Ovary (tissue), 9 donors: ENCODE measurements around the gene DDAH2. TPM values are rescaled to one million over a fixed set of nuclear protein-coding genes. Genes with fewer than 3 reads are reported as not detected.

Experiments used
- DNase-seq, 5 donors: peaks; one replicate each; pipeline ENCODE4 v3.0.0-alpha.2; 2019 to 2020
- H3K27ac ChIP-seq, 2 donors: fragments of 200-600 bp; one replicate each; pipeline versions ENCODE4 v1.5.1 to v1.8.0; 2019 to 2022
- H3K27me3 ChIP-seq: fragments of 200-600 bp; one replicate; pipeline ENCODE4 v1.8.0; 2022
- H3K36me3 ChIP-seq: fragments of 200-600 bp; sonication (generic); one replicate; pipeline ENCODE4 v1.5.1; 2019
- H3K4me1 ChIP-seq: one replicate; pipeline ENCODE4 v1.8.1; 2013; ENCODE audit warnings: mild to moderate bottlenecking, moderate library complexity; ENCODE audit not compliant: insufficient read depth
- H3K4me3 ChIP-seq: fragments of 200-600 bp; sonication (generic); one replicate; pipeline ENCODE4 v1.5.1; 2017
- H3K9me3 ChIP-seq, 2 donors: fragments of 200-600 bp in 1 of 2; sonication (generic) in 1 of 2; one replicate each; pipeline versions ENCODE4 v1.5.1 to v1.8.1; 2013 to 2019; ENCODE audit warnings: mild to moderate bottlenecking in 1 of 2, moderate library complexity in 1 of 2
- EP300 ChIP-seq: sonication (generic); formaldehyde crosslinking; IDR thresholded peaks from one replicate; pipeline ENCODE4 v1.6.1; 2017; ENCODE audit warnings: antibody characterized with exemption
- POLR2A ChIP-seq: fragments of 450-650 bp; IDR thresholded peaks from one replicate; pipeline ENCODE4 v1.6.1; 2017; ENCODE audit warnings: antibody characterized with exemption, mild to moderate bottlenecking, moderate library complexity
- WGBS, 3 donors: extraction: QIAGEN DNeasy Blood & Tissue Kit in 1 of 3; methylation state at CpG; one replicate each; pipeline versions ENCODE4 v1.1.5 to v1.1.7; 2013 to 2017; 5-methylcytosine and 5-hydroxymethylcytosine counted together
- intact Hi-C, 4 donors: fragments of 100-400 bp; cut with DNase I; formaldehyde crosslinking; loops; one replicate each; pipeline versions ENCODE4 v1.11.0 to v1.15.1; 2022 to 2023
- polyA plus RNA-seq, 2 donors: library from polyadenylated mRNA; stranded (reverse); fragments of 200-250 nt in 1 of 2; fragments of 350-450 nt in 1 of 2; fragmentation: Illumina TruSeq in 1 of 2; extraction: RNeasy Lipid Tissue Mini Kit (QIAGEN cat#74804) in 1 of 2; gene quantifications; one replicate each; pipeline ENCODE4 v1.2.3, GENCODE V29; 2013 to 2014
- total RNA-seq, 7 donors: library from RNA; depleted of rRNA in 2 of 7; stranded (reverse); fragments of >200 nt in 2 of 7; fragmentation: NEBNext Ultra II Directional in 3 of 7; extraction: Animal tissue kit (Norgen Biotek cat#: 25700) in 3 of 7; gene quantifications; one replicate each; pipeline versions ENCODE4 v1.1.0 to v1.2.4, GENCODE V29; 2016 to 2023
- TF ChIP-seq, protein P1 (sequence below), 3 donors: fragments of 450-650 bp in 2 of 3; fragments of 200-600 bp in 1 of 3; IDR thresholded peaks; one replicate each; pipeline versions ENCODE4 v1.5.1 to v1.8.0; 2016 to 2022; ENCODE audit warnings: antibody characterized with exemption in 3 of 3, mild to moderate bottlenecking in 1 of 3
- donor health status: DM: no; HTN: no; CAD: no; lungs with moderate emphysema.
- donor health status: DM: no; HTN: no; CAD: no.
- donor health status: Bipolar disorder and iron deficiency.
- donor health status: DM: yes; HTN: yes; CAD: no.
- donor health status: DM: no; HTN: no; CAD: no.
- donor health status: DM: yes; HTN: yes; CAD: no.

Gene DDAH2
- total and polyA plus RNA-seq, 9 donors: 23.9 to 139 (median 95.2) TPM

DNA sequence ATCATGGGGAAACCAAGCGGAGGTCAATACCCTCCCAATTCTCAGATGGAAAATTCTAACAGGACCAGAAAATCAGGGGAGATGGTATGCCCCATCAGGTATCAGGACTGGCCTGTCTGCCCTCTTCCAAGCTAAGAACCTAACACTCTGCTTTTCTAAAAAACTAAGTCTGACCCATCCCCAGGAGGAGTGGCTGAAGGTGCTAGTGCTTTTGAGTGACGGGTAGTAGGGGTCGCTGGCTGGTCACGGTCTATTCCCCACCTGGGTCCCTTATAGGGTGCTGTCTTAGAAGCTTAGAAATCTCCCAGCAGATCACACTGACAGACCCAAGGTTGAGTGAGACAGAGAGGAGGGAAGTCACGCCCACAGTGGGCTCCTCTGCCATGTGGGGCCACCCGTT, 35.6 kb downstream of the DDAH2 start:
- H3K9me3 ChIP-seq: no peaks in the 10 kb centered on the region
- no peak overlapping the region for H3K4me3 ChIP-seq
- TF ChIP-seq, protein P1, sequence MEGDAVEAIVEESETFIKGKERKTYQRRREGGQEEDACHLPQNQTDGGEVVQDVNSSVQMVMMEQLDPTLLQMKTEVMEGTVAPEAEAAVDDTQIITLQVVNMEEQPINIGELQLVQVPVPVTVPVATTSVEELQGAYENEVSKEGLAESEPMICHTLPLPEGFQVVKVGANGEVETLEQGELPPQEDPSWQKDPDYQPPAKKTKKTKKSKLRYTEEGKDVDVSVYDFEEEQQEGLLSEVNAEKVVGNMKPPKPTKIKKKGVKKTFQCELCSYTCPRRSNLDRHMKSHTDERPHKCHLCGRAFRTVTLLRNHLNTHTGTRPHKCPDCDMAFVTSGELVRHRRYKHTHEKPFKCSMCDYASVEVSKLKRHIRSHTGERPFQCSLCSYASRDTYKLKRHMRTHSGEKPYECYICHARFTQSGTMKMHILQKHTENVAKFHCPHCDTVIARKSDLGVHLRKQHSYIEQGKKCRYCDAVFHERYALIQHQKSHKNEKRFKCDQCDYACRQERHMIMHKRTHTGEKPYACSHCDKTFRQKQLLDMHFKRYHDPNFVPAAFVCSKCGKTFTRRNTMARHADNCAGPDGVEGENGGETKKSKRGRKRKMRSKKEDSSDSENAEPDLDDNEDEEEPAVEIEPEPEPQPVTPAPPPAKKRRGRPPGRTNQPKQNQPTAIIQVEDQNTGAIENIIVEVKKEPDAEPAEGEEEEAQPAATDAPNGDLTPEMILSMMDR (IDR thresholded peaks at IDR 0.05): no peak
- TF ChIP-seq POLR2A (no peak), EP300 (no peak)
- intact Hi-C loops: no loop called here
- H3K4me1 ChIP-seq: no peaks in the 10 kb centered on the region
- 87 to 90% (median 87%) methylated on average over 6 of the region's 6 CpGs for WGBS, 3 donors
- no peaks in the 10 kb centered on the region for H3K27me3 ChIP-seq
- no peaks in the 10 kb centered on the region for H3K36me3 ChIP-seq
- DNase-seq: no peak
- no peak overlapping the region for H3K27ac ChIP-seq

- Histone ChIP-seq H3K27me3 (no peaks in the 10 kb centered on the region), H3K36me3 (no peaks in the 10 kb centered on the region)
Measured at GRCh38 chr6:31692886-31693285, 36.2 kb downstream of the DDAH2 start.

GRCh38 chr6:31692353-31692752, 36.7 kb downstream of the DDAH2 start:
- Histone ChIP-seq H3K9me3 (no peaks in the 10 kb centered on the region), H3K27me3 (no peaks in the 10 kb centered on the region), H3K36me3 (no peaks in the 10 kb centered on the region), H3K4me3 (no peak overlapping the region), H3K4me1 (no peaks in the 10 kb centered on the region), H3K27ac (no peak overlapping the region)
- no peak for DNase-seq
- 82 to 86% (median 86%) methylated on average over 4 of the region's 4 CpGs for WGBS, 3 donors
- intact Hi-C loops: no loop called here
- no peak for TF ChIP-seq POLR2A
- TF ChIP-seq, protein P1 (IDR thresholded peaks at IDR 0.05): no peak
- no peak for TF ChIP-seq EP300

More at GRCh38 chr6:31692886-31693285, 36.2 kb downstream of the DDAH2 start:
- 80 to 86% (median 83%) methylated on average over 9 of the region's 9 CpGs for WGBS, 3 donors
- Histone ChIP-seq H3K4me1 (no peaks in the 10 kb centered on the region), H3K4me3 (no peak overlapping the region), H3K9me3 (no peaks in the 10 kb centered on the region), H3K27ac (no peak overlapping the region)
- no peak for DNase-seq
- intact Hi-C loops: no loop called here
- TF ChIP-seq POLR2A: no peak
- TF ChIP-seq, protein P1 (IDR thresholded peaks at IDR 0.05): no peak

DNA sequence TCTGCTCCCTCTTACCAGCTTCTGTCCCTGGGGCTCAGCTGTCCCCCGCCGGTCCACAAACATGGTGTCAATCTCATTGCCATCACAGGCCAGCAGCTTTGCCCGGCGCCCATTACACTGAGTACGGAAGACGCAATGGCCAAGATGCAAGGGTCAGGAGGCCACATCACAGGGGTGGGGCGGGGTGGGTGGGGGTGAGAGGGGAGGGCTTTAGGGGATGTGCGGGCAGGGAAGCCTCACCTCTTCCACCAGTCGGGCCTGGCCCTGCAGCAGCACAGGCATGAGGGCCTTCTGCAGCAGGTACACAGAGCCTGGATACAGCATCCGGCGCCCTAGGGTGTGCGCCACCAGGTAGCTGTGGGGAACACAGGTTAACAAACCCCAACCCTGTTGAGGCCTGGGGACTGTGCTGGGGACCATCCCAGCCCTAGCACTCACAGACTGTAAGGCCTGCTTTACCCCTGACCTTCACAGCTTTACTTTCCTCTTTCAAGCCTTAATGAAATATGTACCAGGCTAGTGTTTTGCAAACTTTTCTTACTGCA, 37.5 kb downstream of the DDAH2 start:
- Histone ChIP-seq H3K4me3 (no peak overlapping the region), H3K27ac (no peak overlapping the region), H3K36me3 (no peaks in the 10 kb centered on the region), H3K27me3 (no peaks in the 10 kb centered on the region), H3K9me3 (no peaks in the 10 kb centered on the region), H3K4me1 (no peaks in the 10 kb centered on the region)
- WGBS, 3 donors: 89 to 96% (median 92%) methylated on average over 12 of the region's 12 CpGs
- TF ChIP-seq POLR2A (no peak), EP300 (no peak)
- TF ChIP-seq, protein P1 (IDR thresholded peaks at IDR 0.05): no peak
- DNase-seq: no peak
- intact Hi-C loops: no loop called here
